ENCODE measurements around the gene CCDC68.
"Not testable (repeated sequence)": the region's sequence is repeated elsewhere in the genome, so short reads cannot be mapped to it uniquely, and the experiment has no call there.

The CCDC68 gene

DNA sequence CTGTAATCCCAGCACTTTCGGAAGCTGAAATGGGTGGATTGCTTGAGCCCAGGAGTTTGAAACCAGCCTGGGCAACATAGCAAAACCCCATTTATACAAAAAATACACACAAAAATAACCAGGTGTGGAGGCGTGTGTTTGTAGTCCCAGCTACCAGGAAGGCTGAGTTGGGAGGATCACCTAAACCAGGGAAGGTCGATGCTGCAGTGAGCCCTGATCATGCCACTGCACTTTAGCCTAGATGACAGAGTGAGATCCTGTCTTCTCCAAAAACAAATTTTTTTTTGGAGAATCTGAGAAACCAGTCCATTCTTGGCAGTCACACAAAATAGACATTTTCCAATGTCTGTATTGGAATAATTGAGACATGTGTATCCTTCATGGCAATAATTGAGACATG is 84.2 kb downstream of the CCDC68 start:
- no peak for DNase-seq (ENCODE audit: low spot score)

DNA sequence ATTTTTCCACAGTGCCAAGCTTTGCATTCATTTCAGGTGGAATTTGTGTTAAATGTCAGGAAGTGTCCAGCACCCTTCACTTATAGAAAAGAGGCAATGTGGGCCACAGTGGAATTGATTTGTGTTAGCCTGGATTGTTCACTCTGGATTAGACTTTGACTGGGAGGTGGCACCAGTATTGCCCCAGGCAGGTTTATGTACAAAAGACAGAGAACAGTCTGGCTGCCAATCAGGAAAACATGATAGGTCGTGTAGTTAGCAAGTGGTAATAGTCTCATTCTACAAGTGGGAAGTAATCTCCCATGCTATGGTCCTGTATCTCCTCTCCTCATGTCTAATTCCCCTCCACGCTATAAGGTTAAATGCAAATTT is 85.4 kb downstream of the CCDC68 start:
- DNase-seq (ENCODE audit: low spot score) = no peak

DNA sequence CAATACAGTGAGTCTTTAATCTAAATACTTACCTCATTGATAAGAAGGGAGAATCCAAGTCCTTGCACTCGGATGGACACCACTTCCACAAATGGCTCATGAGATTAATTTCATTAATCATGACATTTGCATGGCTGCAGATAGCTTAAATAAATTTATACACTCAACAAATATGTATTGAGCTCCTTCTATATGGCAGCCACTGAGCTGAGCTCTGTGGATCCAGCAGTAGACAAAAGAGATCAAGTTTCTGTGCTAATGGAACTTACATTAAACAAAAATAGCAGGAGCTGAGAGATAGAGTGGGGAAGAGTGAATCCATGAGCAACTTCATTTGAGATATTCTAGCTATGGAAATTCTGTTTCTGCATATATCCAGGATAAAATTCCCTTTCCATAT is 86.6 kb downstream of the CCDC68 start:
- DNase-seq (ENCODE audit: low spot score) = no peak

GRCh38 chr18:54871231-54871630 is 88.0 kb downstream of the CCDC68 start:
- no peak for DNase-seq (ENCODE audit: low spot score)

GRCh38 chr18:54867131-54867530 is 92.1 kb downstream of the CCDC68 start:
- no peak for DNase-seq (ENCODE audit: low spot score)

DNA sequence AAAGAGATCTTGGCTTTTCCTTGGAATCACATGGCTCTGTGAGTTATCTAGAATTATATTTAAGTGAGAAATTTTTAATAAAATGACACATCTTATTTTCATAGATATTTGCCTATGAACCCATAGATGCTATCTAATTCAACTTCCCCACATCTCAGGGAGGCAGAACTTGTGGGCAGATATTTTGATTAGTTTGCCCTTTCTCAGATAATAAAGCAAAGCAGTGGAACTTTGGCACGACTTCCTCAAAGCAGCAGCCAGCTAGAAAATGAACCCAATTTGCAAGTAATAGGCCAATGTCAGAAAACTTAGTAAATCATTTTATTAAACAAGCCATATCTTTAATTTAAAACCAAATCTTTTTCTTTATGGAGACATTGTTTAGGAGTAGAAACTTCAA is 98.3 kb downstream of the CCDC68 start:
- no peak for DNase-seq (ENCODE audit: low spot score)

DNA sequence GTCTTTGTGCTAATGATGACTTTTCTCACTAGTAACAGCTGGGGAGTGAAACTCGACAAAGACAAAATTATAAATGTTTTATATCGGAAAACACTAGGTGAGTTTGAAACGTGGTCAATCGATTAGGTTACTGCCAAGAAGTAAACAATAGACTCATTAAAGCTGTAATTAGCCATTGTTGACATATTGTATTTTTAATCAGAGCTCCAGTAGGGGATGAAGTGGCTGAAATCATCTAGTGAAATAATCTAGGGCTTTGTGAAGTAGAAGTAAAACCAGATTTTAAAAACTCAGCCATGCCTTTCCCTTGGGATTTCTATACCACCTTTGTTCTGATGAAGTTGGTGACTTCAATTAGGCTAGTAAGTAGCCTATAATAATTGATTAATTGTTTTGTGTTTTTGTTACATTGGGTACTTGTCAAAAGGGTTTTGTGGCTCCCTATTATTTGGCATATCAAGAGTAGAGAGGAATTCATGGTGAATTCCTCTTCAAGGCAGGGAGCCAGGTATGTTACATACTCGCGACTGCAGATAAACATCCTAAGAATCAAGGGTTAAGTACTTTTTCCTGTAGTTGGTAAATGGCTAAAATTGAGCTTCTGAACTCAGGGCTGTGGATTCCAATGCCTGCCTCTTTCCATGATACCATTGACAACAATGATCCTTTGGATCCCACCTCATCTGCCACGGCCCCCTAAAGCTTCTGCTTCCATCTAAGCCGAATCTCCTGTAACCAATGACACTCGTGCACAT is 99.4 kb downstream of the CCDC68 start:
- DNase-seq (ENCODE audit: low spot score) = no peak

- no peak for DNase-seq (ENCODE audit: low spot score)
Observed at GRCh38 chr18:54857499-54857898, 101.8 kb downstream of the CCDC68 start.

DNA sequence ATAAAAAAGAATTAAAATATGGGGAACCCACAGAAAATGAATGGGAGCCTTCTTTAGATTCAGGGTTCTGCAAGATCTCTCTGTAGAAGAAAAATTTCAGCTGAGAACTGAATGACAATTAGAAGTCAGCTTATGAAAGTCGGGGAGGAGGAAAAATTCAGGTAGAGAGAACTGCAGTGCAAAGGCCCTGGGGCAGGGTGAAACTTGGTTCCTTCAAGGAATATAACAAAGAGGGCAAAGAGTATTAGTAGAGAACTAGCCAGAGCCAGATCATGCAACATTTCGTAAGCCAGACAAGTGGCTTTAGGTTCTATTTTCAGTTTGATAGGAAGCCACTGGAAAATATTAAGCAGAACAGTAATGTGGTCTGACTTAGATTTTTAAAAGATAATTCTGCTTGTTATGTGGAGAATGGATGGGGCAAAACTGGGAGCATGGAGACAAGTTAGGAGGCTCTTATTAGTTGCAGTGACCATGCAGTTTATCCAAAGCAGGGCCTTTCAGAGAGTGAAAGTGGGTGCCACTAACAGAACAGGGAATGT is 103.1 kb downstream of the CCDC68 start:
- DNase-seq (ENCODE audit: low spot score) = no peak

DNA sequence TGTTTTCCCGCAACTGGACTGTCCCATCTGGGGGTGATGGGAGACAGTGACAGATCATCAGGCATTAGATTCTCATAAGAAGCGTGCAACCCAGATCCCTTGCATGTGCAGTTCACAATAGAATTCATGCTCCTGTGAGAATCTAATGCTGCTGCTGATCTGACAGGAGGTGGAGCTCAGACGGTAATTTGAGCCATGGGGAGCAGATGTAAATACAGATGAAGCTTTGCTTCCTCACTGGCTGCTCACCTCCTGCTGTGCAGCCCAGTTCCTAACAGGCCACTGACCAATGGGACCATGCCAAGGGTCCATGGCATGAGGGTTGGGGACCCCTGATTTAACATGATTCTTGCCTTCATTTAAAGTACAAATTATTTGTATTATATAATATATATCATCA is 104.2 kb downstream of the CCDC68 start:
- DNase-seq (ENCODE audit: low spot score) = not testable (repeated sequence)

- DNase-seq (ENCODE audit: low spot score) = no peak
Observed at GRCh38 chr18:54852780-54853675, 106.2 kb downstream of the CCDC68 start.

All from CD4-positive, alpha-beta T cell treated with Interleukin-15 for 4 hours (primary cell).